ENCODE measurements around the gene SYT12.

DNA sequence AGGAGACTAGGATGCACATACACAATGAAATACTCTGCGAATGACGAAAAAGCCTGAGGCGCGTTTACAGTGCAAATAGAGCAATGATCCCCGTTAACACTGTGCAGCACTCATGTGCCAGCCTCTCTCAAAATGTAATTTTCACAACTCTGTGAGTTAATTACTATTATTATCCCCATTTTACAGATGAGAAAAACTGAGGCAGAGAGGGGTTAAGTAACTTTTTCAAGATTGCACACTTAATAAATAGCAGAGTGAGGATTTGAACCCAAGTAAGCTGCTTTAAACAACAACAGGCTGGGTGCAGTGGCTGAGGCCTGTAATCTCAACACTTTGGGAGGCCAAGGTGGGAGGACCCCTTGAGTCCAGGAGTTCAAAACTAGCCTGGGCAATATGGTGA, 21.6 kb upstream of the SYT12 start:
- TF ChIP-seq, protein P1, sequence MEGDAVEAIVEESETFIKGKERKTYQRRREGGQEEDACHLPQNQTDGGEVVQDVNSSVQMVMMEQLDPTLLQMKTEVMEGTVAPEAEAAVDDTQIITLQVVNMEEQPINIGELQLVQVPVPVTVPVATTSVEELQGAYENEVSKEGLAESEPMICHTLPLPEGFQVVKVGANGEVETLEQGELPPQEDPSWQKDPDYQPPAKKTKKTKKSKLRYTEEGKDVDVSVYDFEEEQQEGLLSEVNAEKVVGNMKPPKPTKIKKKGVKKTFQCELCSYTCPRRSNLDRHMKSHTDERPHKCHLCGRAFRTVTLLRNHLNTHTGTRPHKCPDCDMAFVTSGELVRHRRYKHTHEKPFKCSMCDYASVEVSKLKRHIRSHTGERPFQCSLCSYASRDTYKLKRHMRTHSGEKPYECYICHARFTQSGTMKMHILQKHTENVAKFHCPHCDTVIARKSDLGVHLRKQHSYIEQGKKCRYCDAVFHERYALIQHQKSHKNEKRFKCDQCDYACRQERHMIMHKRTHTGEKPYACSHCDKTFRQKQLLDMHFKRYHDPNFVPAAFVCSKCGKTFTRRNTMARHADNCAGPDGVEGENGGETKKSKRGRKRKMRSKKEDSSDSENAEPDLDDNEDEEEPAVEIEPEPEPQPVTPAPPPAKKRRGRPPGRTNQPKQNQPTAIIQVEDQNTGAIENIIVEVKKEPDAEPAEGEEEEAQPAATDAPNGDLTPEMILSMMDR (IDR thresholded peaks at IDR 0.05; ENCODE audit: control extremely low read depth in 1 of 3, insufficient read depth in 1 of 3, low read depth in 1 of 3, low read length in 3 of 3), result no peak
- TF ChIP-seq EZH2 (IDR thresholded peaks at IDR 0.05; ENCODE audit: low read depth, low read length, severe bottlenecking), result no peak
- TF ChIP-seq SIX5 (IDR thresholded peaks at IDR 0.05; ENCODE audit: low read depth, low read length), result no peak
- TF ChIP-seq POLR2A (IDR thresholded peaks at IDR 0.05; ENCODE audit: control extremely low read depth in 1 of 2, low read depth in 2 of 2, low read length in 2 of 2), result no peak
- TF ChIP-seq CREB1 (IDR thresholded peaks at IDR 0.05), result no peak
